Ammon's horn (tissue), 1 donor: ENCODE measurements around the gene TTC33.
"Not testable (repeated sequence)": the region's sequence is repeated elsewhere in the genome, so short reads cannot be mapped to it uniquely, and the experiment has no call there.

Source experiments
- DNase-seq: peaks from one replicate; pipeline ENCODE4 v3.0.0-alpha.2; 2016; ENCODE audit warnings: low spot score

The TTC33 gene

DNA sequence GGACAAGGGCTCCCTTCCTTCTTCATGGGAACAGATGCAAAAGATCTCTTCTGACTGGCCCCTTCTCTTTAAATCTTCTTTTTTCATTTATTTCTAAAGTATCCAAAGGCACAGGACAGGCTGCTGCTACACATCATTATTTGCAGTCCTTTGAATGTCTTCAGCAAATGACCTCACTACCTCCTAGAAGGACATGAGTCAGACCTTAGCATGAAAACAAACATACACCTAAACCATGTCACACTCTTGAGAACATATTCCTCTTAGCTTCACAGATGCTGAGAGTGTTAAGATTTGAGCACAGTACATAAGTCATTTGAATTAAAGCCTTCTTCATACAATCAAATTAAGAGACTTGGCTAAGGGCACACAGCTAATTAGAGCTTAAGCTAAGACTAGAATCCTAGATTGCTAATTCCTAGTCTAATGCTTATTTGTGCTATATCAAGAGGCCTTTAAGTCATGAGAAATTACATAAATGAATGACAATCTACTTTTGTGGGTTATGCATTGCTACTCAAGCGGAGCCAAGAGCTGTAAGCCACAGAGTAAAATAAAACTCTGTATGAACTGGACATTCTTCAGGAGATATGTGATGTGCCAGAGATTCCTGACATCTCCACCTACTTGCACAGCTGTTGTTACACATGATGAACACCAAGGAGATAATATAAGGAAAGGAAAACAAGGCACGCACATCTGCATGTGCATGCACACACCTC is 185.2 kb downstream of the TTC33 start:
- no peak for DNase-seq

DNA sequence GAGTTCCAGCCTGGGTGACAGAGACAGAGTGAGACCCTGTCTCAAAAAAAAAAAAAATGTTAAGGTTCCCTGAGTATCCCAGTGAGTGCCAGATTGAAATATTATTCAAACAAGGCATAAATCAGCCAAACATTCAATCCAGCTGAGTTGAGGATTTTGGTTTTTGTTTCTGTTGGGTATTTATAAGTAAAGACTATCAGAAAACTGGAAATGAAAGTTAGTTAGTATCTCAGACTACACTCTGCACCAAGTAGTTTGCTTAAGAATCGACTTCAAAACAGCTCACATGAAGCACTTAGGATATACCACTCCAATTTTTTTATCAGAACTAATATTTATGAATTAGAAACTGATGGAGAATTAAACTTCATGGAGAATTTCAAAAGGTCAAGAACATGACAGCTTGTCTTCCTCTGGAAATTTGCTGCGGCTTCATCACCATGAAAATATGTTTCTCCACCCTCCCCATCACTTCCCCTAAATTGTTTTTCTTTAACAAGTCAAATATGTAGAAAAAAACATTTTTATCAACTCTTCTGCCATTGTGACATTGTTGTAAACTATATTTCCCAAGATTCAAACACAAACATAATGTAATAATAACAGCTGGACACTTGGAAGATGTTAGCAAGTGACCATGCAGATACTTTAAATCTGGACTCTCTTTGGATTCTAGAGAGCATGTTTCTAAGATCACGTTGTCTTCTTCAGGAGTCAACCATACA is 186.1 kb downstream of the TTC33 start:
- no peak for DNase-seq

DNA sequence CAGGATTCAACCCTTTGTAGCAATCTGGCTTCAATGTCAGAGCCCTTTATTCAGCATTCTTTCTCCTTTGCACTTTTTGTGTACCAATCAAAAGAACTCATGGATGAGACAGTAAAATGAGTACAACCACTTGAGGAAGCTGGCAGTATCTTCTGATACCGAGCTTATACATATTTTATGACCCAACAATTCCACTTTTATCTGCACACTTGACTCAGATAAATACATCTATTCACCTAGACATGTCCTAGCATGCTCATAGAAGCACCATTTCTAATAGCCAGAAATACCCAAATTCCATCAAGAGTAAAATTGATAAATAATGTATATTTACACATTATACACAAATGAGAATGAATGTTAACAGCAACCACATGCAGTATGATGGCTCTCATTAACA is 187.2 kb downstream of the TTC33 start:
- DNase-seq = no peak

DNA sequence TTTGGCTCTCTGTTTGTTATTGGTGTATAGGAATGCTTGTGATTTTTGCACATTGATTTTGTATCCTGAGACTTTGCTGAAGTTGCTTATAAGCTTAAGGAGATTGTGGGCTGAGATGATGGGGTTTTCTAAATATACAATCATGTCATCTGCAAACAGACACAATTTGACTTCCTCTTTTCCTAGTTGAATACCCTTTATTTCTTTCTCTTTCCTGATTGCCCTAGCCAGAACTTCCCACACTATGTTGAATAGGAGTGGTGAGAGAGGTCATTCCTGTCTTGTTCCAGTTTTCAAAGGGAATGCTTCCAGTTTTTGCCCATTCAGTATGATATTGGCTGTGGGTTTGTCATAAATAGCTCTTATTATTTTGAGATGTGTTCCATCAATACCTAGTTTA is 192.6 kb downstream of the TTC33 start:
- DNase-seq = not testable (repeated sequence)

DNA sequence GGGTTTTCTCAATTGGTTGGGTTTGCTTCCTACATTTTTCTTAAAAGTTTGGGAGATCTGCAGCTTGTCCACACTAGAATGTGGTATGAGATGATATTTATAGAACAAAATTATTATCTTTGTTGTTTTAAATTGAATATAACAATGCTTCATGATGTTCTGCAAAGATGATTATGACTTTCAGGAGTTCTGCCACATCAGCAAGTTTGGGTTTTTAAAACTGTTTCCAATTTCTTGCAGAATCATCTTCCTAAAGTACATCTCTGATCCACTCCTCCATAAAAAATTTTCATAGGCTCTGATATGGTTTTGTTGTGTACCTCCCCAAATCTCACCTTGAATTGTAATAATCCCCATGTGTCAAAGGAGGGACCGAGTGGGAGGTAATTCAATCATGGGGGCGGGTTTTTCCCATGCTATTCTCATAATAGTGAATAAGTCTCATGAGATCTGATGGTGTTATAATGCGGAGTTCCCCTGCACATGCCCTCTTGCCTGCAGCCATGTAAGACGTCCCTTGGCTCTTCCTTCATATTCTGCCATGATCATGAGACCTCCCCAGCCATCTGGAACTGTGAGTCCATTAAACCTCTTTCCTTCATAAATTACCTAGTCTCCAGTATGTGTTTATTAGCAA is 195.2 kb downstream of the TTC33 start:
- no peak for DNase-seq

DNA sequence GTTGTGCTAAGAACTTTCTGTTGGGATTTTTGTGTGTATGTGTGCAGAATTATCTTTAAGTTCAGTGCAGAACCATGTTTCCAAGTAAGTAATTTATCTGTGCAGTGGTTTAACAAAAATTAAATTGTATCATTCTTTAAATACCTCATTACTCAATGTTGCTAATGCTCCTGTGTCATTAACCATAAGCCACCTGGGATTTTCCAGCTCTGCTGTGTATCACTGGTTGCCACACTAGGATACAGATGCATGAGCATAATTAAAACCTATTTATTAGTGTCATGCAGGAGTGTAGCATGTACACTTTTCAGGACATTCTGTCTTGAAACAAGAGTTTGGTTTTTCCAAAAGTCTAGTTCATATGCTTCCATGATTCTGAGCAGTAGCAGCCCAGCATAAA is 196.5 kb downstream of the TTC33 start:
- no peak for DNase-seq

DNA sequence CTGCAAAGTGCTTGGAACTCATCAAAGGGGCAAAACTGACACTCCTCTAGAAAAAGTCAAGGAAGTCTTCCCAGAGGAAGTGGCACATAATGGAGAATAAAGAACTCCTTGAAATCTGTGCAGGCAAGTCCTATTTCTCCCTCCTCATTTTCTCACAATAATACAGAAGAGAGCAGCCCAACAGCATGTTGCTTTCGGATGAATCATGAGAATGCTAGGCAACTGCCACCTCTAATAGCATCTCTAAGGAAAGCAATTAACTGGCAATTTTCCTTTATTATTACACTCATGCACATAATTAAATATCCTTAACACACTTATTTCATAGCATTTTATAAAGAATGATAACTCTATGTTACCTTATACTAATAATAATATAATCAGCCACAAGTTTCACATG is 198.3 kb downstream of the TTC33 start:
- no peak for DNase-seq

DNA sequence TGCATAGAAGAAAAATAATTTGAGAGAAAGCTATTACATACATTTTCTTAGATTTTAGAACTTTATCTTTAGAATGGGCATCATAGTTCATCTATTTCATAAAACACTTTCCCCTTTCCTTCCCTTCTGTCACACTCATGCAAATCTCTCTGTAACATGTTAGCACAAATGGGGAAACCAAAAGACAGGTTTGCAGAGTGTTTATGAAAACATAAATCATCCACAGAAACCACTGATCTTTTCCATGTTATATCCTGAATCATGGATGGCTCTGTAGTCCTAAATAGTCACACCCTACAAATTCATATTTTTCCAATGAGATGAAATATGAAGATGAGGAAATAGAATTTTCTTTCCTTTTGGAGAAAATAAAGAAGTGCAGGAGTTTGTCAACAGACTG is 198.9 kb downstream of the TTC33 start:
- no peak for DNase-seq

DNA sequence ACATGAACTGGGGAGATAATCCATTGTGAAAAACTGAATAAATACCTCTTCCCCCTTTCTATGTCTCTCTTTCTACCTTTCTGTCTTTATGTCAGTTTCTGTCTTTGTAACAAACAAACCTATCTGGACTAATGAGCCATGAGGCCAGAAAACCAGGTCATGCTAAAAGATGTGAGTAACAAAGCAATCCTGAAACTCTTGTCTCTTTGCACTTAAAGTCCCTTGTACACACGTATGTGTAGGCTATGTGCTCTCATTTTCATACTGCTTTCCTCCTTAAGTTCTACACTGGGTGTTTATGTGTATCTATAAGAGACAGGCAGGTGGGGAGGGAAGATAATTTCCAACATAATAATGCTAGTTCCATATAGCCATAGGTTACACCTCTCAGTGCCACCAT is 199.9 kb downstream of the TTC33 start:
- DNase-seq = no peak

DNA sequence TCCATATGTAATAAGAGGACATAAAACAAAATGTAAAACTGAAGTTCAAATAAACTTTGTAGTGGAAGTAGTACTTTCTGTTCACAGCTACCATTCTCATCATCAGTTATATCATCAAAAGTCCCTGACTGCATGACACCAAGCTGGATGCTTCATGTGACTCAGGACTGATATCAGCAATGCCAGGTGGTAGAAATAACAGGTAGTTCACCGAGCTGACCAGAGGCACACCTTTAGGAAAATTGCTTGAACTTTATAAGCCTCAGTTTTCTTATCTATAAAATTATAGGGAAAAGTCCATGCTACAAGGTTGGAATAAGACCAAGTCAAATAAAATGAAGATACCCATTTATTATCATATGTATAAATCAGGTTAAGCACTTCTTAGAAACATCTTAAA is 200.9 kb downstream of the TTC33 start:
- no peak for DNase-seq

DNA sequence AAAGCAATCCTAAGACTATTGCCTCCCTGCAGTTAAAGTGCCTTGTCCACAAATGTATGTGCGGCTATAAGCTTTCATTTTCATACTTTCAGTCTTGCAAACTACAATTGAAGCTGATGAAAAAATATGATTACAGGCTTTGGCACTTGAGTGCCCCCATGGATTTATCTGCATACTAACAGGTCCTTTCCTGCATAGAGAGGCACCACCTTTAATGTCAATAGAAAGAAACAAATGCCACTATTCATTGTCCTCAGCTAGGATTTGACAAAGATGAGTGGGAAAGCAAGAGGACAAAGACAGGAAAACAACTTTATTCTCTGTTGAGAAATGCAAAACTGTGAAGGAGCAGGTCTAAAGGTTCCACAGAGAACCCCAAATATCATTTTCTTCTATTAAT is 201.7 kb downstream of the TTC33 start:
- no peak for DNase-seq

DNA sequence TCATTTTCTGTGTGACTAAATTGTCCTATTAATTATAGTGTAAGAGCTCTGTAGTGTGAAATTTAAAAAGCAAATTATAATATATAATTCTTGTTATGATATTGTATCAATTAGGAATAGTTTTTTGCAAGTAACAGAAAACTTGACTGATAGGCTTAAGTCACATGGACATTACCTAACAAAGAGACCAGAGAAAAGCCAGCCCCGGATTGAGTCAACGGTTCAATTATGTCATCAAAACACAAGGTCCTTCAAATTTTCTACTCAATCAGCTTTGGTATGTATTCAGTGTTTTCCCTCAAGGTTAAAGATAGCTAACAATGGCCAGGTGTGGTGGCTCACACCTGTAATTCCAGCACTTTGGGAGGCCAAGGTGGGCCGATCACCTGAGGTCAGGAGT is 202.8 kb downstream of the TTC33 start:
- no peak for DNase-seq

DNA sequence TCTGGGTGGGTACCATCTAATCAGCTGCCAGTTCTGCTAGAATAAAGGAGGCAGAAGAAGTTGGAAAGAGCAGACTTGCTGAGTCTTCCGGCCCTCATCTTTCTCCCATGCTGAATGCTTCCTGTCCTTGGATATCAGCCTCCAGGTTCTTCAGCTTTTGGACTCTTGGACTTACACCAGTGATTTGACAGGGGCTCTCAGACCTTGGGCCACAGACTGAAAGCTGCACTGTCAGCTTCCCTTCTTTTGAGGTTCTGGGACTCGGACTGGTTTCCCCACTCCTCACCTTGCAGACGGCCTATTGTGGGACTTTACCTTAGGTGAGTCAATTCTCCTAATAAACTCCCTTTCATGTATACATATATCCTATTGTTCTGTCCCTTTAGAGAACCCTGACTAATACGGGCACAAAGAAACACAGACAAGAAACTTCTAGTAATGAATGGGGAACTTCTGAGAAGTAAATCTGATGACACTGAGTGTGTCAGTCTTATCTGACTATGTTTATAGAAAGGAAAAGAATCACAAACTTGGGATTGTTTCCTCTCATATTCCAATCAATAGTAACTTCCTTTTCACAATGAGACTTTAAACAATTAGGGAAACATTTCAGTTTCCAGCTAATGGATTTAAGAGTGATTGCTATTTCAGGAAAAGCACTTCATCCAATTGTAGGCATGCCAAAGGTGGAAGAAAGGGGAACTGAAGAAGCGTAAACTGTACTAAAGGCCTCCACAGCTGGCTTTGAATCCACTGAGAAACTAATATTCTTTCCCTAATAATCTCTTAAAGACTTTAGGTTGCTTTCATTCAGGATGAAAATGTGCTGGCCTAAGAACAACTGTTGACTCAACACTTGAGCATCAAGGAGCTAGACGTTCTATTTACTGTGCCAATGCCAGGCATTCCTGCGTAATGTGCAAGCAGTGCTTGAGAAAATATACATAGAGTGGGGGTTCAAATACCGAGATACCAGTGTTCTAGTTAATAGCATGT is 204.0 kb downstream of the TTC33 start:
- DNase-seq = peak; percentile 6

DNA sequence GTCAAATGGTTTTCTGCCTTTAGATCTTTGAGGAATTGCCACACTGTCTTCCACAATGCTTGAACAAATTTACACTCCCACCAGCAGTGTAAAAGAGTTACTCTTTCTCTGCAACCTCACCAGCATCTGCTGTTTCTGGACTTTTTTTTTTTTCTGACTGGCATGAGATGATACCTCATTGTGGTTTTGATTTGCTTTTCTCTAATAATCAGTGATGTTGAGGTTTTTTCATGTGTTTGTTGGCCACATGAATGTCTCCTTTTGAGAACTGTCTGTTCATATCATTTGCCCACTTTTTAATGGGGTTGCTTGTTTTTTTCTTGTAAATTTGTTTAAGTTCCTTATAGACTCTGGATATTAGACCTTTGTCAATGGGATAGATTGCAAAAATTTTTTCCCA is 205.3 kb downstream of the TTC33 start:
- DNase-seq = no peak

DNA sequence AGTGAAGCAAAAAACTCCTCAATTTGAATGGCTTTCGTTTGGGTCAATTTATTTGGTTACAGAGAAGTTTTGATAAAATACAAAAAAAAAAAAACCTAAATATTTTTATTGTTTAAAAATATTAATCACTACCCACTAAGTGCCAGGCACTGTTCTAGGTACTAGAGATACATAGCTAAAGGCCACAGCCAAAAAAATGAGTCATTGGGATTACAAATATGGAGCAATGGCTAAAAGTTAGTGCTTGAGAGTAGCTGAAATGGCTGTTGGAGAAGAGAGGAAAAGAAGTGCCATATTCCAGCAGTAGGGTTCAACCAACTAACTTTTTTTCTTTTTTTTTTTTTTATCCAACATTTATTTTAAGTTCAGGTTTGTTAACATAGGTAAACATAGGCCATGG is 206.1 kb downstream of the TTC33 start:
- DNase-seq = no peak

DNA sequence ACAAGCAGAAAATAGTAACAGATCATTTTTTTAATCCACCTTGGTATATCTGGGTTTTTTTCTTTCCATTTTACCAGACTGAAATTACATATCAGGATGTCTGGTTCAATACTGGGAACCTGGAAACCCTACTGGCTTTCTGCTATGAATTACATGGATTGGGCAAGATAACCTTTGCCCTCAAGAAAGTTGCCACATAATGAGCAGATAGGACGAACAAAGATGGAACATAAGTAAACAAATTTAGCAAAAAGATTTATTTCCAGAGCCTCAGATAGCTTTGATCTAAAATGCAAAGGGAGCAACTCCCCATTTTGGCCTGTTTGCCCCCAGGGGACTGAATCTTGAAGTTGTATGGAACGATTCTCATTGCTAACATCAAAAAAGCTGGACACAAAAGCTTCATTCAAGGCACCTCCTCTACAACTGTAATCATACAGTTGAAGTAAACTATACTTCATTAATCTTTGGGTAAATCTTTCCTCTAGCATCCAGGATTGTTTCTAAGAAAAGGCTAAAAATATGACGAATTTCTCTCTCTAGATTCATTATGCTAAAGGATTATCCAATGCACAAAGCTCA is 207.7 kb downstream of the TTC33 start:
- DNase-seq = no peak

DNA sequence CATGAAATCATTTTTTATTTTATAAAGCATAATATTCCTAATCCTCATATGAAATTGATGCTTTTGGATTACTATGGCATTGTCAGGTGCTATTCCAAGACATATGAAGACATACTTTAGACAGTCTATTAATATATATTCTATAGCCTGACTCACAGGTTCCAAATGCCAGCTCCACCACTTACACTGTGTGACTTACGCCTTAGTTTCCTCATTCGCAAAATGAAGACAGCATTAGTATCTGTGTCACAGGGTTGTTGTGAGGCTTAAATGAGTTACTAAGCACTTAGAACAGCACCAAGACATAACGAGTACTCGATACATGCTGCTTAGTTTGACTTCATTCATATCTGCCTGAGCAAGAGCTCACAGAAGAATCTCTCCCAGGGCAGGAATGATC is 208.2 kb downstream of the TTC33 start:
- no peak for DNase-seq

DNA sequence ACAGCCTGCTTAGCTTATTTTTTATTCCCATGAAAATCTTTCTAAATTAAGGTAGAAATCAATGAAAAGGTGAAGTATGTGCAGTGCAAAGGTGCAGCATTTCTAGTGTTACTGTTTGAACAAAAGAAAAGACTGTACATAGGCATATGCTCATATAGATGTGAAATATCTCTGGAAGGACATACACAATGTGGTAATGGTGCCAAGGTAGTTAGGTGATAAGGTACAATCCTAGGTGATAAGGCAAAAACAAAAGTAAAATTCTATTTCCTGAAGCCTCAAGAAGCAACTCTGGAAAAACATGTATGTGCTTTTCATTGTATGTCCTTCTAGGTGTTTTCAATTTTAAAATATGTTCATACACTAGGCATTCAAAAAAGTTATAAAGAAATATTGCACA is 215.5 kb downstream of the TTC33 start:
- DNase-seq = no peak

DNA sequence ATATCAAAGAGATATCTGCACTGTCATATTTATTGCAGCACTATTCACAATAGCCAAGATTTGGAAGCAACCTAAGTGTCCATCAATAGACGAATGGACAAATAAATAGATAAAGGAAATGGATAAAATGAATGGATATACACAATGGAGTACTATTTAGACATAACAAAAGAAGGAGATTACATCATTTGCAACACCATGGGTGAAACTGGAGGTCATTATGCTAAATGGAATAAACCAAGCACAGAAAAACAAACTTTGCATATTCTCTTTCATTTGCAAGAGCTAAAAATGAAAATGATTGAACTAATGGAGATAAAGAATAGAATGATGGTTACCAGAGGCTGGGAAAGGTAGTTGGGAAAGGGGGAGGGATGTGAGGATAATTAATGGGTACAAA is 231.1 kb downstream of the TTC33 start:
- DNase-seq = no peak

DNA sequence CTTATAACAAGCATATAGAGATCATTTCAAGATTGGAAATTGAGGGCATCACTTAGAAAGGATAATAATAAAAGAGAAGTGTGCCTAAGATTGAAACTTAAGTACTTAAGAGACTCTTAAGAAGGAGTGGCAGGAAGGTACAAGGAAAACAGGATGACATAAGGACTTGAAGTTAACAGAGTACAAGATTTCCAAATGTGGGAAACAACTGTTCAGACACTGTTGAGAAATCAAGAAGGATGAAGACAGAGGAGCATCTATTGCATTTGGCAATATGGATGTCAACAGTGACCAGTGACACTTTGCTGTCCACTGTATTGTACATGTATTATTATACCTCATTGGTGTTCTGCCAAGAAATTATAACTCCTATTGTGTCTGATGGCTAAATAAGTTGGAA is 233.8 kb downstream of the TTC33 start:
- no peak for DNase-seq

DNA sequence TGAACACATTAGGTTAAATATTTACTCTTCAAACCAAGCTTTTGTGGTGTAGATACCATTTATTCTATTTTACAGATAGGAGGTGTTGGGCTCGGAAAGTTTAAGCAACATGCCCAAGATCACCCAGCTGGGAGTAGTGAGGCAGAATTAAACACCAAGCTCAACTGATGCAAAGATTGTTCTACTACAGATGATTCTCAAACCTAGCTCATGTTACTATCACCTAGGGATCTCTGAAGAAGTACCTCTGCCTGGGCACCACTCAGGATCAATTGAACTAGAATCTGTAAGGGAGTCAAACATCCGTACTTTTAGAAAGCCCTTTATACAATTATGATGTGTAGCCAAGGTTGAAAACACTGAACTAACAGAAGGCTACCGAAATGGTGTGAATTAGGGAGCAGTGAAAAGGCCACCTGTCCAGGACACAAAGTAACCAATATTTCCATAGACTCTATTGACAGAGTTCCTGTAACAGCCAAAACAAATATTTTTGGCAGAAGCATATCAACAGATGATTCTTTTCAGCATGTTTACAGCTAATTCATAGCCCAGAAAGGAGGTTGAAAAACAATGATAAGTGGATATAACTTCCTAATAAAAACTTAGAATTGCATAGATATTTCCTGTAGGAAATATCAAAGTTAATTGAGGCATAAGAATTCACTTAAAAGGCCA is 234.5 kb downstream of the TTC33 start:
- no peak for DNase-seq
